ENCODE measurements around the gene TNFAIP3.
A peak's percentile ranks its signal among the peaks of the same experiment; 100 is the strongest.

The TNFAIP3 gene

DNA sequence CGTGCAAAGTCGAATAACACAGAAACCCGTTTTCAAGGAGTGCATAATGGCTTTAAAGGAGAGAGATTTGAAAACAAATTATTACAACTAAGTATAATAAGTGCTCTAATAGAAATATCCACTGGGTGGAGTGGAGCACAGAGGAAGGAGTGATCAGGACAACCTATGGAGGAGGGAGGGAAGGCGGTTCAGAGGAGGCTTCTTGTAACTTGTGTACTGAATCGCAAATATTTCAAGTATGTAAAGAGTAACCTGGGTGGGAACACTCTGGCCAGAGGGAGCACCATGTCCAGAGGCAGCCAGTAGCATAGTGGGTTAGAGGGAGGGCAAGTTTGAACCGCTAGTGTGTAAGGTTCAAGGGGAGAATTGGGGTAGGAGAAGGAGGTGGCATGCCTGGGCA, 21.6 kb upstream of the TNFAIP3 start:
- no peak for ATAC-seq

DNA sequence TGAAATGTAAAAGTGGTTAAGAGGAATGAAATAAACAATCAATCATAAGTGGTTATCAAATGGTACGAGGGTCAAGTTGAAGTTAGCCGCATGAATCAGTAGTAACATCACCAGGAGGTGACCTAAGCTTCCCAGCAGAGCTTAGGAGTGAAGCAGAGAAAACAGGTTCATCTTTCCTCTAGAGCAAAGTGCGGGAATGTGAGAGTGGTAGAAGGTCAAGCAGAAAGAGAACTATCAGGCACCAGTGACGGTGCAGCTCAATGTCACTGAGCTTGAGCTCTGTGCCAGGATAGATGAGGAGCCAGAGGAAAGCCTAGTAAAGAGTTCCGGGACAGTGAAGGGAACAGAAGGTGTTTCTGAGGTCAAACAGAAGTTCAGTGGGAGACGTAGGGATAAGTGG, 20.8 kb upstream of the TNFAIP3 start:
- ATAC-seq, result no peak

DNA sequence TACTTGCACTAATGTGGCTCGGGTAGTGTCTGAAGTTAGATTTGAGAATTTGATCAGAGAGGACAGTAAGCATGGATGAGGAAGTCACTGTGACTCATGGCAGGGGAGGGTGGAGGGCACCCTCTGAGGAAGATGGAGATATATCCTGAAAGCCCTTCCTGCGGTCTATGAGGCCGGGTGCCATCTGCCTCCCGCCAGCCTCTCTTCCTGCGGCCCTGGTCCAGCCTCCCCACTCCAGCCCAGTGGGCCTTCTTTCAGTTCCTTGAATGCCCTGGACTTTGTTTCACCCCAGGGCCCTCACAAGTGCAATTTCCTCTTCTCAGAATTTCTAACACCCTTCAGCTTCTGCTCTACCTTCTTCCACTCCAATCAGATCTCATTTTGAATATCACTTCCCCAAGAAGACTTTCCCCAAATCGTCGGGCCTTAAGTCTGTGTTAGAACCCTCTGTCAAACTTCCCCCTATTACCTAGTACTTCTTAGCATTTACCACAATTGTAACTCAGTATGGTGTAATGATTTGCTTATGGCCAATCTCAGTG, 20.2 kb upstream of the TNFAIP3 start:
- peak; percentile 17 to 21 for ATAC-seq

DNA sequence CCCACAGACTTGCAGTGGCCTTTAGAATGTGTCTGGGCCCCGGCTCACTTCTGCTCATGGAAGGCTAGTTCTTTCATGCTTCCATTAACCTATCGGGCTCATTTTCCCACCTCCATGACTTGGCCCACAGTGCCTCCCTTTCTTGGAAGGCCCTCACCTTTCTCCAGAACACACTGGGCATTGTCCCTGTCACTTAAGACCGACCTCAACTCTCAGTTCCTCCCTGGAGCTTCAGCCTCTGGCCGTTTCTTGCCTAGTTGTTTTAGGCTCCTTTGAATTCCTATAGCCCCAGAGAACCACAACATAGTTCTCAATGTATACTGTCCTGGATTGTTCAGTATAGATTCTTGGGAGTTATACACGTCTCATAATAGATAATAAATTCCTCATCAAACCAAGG, 19.3 kb upstream of the TNFAIP3 start:
- no peak for ATAC-seq

DNA sequence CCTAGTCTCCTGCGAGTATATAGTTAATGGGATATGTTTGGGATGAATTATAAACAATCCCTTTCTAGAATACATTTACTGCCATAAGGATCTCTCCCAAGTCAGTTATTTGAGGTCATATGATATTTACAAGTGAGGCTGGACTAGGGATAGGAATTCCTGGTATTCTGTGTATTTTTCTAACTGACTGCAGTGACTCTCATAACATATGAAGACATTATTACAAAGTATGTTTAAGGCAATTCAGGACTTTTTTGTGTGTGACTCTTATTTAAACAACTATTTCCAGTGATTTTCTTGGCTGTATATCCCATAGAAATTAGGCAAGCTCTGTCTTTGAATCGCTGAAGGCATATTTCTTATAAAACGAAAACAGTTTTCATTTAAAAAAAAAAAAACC, 18.4 kb upstream of the TNFAIP3 start:
- no peak for ATAC-seq

DNA sequence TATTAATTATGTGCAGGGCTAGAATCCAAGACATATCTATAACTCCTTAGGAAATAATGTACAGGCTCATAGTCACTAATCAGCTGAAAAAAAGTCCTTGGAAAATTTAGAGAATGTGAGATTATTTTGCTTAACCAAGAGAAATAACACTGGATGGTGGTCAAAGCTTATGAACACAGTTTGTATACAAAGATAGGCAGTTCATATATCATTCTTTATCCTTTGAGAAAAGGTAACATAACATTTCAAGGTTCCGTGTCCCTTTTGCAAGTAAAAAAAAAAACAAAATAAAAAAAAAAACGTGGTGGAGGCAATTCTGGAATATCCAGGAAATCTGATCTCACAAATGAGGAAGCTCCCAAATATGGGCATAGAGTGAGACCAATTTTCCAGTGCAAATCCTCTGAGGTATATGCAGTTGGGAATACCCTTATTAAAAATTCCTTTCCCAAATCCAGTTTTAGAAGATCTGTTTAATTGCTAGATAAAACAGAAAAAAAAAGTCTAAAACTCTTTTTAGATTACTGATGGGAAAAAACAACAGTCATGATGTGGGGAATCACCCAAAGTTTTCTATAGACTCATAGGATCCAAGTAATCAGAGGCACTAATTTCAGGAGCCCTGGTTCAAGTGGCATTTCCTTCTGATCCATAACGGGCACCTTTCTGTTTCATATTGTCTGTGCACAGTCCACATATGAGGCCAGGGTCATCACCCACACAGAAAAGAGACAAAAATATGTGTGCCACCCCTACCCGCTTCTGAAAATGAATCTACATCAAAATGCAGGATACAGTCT, 17.7 kb upstream of the TNFAIP3 start:
- ATAC-seq, result peak; percentile 81 to 82

DNA sequence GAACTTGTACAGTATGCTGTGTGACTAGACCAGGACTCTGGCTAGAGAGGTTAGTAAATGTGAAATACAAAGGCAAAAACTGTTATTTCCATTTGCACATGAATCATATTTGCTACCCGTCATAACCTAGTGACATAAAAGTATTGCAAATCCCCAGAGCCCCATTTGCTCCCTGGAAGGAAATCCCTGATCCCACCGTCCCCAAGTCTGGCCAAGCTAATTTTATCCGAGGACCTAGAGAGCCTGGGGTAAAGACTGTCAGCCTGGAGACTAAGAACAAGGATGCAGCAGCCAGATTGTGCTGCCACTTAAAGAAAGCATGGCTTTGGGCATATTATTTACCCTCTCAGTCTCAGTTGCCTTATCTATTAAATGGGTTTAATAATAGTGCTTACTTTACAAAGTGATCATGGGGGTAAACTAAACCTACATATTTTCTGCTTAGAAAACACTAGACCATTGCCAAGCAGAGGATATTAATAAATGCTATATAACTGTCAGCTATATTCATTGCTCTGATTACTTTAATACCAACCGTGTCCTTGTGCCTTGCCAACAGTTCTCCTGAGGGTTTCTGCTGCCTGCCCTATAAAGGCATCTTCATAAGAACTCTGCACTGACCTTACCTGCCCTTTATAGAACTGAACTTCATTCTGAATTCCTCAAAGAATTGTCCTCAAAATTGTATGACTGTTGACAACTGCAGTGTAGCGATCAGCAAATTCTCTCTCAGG, 16.9 kb upstream of the TNFAIP3 start:
- ATAC-seq, result no peak

DNA sequence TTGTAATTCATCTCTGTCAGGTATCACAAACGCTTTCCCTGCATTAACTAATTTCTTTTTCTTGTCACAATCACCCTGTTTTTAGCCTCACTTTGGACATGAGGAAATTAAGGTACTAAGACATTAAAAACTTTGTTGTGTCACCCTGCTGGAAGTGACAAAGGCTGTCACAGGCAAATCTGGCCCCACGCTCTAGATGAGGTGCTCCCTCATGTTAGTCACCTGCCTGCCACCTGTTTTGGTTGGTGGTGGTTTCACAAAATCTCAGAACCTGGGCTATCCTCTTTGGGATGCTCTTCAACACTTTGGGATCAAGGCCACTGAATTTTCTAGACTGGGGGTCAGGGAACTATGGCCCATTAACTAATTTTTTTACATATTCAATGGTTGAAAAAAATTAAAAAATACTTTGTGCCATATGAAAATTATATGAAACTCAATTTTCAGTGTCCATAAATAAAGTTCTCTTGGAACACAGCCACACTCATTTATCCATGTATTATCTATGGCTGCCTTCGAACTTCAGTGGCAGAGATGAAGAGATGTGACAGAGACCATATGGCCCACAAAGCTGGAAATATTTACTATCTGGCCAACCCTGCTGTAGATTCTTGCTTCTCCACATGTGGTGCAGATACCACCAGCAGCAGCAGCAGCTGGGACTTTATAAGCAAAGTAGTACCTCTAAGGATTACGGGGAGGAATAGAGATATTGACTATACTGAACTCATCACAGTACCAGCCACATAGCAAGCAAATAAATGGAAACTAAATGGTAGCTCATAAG, 16.1 kb upstream of the TNFAIP3 start:
- no peak for ATAC-seq

DNA sequence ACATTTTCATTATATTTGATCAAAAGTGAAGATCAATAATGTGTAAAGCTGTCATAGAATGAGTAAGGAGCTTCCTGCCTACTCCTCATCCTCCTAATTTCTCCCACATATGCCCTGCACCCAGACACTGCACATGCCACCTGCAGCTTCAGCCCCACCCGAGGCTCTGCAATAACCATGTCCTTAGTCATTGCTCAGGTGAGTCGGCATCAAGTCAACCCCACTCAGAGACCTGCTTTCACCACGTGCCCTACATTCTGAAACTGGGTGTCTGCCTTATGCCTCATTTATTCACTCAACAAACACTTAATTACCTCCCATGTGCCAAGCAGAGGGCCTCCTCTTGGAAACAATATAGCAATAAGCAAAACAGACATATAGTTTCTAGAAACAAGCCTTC, 15.4 kb upstream of the TNFAIP3 start:
- peak; percentile 37 to 50 for ATAC-seq

DNA sequence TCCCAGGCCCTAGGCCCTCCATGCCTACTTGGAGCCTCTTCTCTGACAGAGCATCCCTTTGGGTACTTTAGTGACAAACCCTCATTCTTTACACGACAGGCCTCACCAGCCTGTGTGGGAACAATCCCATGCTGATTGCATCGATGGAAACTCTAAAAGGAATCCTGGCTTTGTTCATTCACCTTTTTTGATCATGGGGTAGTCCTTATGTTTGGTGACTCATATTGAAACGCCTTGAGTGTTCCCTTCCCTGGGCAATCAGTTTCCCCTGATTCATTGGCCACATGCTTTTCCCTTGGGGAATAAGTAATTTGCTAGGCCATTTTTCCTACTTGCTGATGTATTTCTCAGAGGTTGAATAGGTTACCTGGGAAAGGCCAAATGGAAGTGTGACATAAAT, 14.7 kb upstream of the TNFAIP3 start:
- no peak for ATAC-seq

DNA sequence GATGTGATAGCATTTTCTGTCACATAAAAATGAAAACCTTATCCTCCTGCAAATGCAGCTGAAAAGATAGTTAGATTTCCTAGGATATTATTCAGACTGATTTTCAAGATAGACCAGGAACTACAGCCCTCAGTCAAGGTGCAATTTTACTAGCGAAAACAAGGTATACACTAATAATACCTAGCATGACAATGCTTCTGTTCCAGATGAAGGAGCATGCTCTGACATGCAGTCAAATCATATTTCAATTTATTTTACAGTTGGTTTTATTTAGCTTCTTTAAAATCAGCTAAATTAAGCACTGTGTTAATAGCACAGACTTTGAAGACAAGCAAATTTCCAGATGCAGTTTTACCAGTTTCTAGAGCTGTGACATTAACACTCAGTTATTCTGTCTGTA, 14.2 kb upstream of the TNFAIP3 start:
- no peak for ATAC-seq

DNA sequence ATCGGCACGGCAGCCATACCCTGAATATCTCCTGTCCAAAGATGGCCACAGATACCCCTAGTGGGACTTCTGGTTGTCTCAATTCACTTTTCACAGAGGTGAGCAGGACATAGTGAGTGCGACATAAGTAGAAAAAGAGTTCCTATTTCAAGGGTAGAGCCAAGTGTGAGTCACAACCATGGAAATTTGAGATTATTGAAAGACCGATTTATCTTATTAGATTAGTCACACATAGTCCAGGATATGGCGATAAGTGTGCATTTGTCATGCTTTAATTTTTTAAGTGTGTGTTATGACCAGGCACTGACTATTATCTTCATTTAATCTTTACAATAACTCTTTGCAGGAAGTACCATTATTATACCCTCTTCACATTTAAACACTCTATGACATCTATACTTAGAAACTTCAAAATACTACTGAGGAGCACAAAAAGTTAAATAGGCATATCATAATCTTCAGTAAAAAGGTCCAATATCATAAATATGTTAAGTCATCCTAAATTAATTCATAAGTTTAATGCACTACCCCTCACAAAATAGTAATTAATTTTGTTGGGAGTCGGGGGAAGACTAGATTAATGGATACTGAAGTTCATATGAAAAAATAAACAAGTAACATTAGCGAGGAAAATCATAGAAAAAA, 13.4 kb upstream of the TNFAIP3 start:
- ATAC-seq, result peak; percentile 7 to 19

DNA sequence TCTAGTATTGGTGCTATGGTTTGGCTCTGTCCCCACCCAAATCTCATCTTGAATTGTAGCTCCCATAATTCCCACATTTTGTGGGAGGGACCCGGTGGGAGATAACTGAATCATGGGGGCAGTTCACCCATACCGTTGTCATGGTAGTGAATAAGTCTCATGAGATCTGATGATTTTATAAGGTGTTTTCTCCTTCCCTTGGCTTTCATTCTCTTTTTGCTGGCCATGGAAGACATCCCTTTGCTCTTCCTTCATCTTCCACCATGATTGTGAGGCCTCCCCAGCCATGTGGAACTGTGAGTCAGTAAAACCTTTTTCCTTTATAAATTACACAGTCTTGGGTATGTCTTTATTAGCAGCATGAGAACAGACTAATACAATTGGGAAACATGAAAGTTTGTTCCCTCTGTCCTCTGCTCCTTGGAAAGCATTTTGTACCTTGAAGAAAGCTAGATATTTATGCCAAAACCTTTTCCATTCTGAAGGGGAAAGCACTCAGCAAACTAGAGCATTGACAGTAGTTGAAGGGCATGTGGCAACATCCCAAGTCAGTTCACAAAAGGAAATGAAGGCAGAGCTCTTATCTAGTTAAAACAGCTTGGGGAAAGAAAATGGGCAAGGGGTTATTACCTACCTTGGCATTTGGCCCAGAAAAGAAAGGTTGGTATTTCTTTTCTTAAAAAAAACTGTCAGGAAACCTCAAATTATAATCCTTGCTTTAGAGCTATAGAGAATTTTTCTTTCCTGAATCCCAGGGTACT, 10.7 kb upstream of the TNFAIP3 start:
- no peak for ATAC-seq

DNA sequence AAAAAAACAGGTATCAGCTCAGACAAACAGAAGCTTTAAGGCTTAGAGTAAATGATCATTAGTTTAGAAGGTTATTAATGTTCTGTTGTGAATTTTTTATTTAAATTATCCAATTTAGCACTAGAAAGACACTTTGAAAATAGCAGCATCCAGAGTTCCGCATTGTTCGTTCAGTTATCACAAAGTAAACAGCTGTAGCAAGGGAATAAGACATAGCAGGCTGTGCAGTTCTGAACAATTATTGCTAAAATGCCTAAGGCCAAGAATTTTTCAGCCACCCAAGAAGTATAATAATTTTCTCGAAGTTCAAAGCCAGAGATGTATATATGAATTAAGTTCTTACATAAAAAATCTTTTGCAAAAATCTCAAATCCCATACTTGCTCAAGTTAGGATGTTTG, 8.0 kb upstream of the TNFAIP3 start:
- ATAC-seq, result no peak

DNA sequence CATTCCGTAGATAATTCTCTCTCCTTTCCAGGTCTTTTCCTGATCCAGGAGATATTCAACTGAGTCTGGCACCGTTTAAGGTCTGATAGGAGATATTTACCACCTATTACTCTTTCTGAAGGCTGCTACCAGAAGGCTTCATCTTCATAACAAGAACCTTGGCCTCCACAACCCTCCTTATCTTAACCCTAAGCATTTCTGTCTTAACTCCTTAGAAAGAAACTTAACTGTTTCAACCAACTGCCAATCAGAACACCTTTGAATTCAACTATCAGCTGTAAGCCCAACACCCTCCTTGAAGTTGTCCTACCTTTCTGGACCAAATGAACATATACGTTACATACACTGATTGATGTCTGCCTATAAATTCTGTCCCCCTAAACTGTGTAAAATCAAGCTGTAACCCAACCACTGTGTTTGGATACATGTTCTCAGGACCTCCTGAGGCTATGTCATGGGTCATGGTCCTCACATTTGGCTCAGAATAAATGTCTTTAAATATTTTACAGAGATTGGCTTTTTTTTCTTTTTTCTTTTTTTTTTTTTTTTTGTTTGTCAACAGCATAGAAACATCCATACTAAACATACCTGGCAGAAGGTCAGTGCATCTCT, 6.6 kb upstream of the TNFAIP3 start:
- no peak for ATAC-seq

DNA sequence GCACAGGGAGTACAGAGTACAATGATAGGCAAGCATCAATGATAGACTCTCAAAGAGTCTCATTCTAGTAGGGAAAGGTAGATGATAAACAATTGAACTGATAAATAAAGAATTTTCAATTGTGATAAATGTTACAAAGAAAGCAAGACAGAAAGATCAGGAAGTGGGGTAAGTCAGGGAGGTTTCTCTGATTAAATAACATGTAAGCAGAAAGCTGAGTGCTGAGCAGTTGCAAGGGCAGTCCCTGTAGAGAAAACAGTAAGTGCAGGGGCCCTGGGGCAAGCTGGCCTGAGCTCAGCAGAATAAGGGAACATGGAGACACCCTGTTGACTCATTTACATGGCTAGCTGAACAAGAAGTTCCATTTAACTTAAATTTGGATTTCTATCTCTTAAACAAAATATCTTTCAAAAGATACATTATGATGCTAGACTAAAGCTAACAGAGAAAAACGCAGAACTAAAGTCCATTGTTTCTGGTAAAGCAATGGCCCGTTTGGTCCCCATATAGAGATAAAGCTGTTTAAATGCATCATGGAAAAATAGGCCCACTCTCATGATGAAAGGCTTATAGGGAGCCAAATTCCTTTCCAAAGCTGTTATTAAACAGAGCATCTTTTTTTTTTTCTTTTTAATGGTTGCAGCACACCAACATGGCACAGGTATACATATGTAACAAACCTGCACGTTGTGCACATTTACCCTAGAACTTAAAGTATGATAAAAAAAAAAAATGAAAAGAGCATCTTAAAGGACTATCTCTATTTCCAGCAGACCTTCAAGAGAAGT, 5.3 kb upstream of the TNFAIP3 start:
- no peak for ATAC-seq

DNA sequence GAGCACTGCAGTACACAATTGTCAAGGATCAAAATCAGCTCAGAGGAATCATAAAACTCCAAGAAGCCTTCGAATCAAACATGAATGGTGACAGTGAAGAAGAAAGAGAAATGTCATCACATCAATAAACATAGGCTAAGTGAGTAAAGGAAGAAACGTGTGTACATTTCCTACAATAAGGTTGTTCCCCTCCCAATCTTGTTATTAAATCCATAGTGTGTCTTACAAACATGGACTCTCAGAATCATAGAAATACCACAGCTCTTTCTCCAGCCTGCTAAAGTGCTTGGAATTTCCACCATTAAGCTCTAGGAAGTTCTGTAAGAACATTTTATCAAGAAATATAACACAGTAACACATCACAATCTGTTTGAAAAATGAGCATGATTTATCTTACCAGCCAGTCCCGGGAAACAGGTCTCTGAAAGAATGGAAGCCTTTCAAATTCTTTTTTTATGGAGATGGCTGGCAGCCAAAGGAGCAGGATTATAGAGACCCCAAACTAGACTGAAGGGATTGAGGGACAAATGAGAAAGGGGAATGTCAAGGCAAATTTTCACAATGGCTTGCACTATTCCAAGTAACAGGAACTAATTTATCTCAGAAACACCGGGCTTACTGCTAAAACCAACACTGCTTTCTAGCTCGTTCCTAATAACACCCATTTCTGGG, 4.5 kb upstream of the TNFAIP3 start:
- ATAC-seq, result no peak

DNA sequence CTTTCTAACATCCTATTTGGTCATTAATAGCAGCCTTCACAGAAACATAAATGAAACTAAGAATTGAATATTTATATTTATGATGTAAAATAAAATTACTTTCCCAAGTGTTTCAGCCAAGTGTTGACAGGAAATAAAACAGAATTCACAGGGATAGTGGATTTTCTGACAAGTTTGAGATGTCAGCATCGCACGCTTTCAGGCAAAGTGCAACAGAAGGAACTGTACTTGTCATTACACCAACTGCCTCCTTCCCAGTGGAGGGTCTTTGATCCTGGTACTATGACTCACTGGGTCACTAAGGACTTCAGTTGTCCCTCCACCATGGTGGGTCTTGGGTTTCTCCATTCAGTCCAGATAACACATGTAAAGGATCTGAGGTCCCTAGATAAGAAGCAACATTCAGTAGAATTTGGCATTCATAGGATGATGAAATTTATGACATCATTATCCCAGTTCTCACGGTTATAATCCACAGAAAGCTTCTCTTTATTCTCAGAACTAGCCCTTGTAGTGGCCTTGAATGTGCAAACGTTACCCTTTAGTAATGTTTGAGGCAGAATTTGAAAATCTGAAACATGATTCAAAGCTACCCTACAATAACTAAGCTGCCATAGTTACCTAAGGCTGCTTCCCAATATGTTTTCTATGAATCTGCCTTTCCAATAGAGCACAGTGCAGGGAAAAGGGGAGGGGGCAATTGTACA, 3.8 kb upstream of the TNFAIP3 start:
- ATAC-seq, result no peak

DNA sequence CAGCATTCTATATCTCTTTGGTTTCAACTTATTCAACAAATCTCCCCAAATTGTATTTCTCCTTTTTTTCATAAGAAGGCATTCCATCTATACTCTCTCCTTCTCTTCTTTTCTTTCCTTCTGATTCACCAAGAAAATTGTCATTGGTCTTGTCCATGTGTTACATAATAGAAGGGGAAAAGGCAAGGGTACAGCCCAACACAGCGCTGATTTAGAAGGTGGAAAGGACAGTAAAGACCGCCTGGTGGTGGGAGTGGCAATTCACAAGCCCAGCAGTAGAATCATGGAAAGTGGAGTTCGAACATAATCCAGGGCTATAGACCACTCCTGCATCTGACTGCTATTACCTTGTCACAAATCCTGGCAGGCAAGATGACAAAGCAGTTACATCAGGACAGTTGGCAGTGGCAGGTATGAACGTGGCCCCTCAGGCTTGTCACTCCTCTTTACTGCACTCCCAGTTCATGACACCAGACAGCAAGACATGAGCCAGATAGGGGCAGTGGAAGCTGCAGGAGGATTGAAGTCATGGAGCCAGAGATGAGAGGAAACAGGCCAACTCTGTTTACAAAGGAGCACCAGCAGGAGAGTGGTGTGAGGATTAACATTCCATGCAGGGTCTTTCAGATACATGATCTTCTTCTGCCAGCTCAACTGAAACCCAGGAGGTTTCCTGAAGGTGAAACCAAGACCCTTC, 2.1 kb upstream of the TNFAIP3 start:
- ATAC-seq, result no peak

Measured in activated CD4-positive, CD25-positive, alpha-beta regulatory T cell treated with anti-CD3 and anti-CD28 coated beads, Interleukin-2, amount 50 U/mL, for 24 hours (primary cell).